ENCODE results near the gene PYCR2.
"Not testable (repeated sequence)": the region's sequence is repeated elsewhere in the genome, so short reads cannot be mapped to it uniquely, and the experiment has no call there.

PYCR2 gene

DNA sequence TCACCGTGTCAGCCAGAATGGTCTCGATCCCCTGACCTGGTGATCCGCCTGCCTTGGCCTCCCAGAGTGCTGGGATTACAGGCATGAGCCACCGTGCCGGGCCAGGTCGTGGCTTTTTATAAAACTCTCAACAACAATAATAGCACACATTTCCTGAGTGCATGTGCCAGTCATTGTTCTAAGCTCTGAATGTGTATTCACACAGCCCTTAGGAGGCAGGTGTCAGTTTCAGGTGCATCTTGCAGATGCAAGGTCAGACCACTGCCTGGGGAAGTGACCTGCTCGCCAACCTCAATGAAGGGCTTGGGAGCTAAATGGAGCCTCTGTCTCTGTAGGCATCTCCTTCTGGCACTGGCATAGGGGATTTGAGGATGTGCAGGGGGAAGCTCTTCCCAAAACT, 18.5 kb upstream of the PYCR2 start:
- TF ChIP-seq, protein P1, sequence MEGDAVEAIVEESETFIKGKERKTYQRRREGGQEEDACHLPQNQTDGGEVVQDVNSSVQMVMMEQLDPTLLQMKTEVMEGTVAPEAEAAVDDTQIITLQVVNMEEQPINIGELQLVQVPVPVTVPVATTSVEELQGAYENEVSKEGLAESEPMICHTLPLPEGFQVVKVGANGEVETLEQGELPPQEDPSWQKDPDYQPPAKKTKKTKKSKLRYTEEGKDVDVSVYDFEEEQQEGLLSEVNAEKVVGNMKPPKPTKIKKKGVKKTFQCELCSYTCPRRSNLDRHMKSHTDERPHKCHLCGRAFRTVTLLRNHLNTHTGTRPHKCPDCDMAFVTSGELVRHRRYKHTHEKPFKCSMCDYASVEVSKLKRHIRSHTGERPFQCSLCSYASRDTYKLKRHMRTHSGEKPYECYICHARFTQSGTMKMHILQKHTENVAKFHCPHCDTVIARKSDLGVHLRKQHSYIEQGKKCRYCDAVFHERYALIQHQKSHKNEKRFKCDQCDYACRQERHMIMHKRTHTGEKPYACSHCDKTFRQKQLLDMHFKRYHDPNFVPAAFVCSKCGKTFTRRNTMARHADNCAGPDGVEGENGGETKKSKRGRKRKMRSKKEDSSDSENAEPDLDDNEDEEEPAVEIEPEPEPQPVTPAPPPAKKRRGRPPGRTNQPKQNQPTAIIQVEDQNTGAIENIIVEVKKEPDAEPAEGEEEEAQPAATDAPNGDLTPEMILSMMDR (IDR thresholded peaks at IDR 0.05; ENCODE audit: extremely low read depth, insufficient read depth, missing control alignments): no peak
- no peak for DNase-seq (ENCODE audit: low spot score)
- in situ Hi-C loops (cut with MboI; ENCODE audit: low pct_unique_long_range_greater_than_20kb, low sequenced_read_pairs, unreplicated experiment): no loop called here

DNA sequence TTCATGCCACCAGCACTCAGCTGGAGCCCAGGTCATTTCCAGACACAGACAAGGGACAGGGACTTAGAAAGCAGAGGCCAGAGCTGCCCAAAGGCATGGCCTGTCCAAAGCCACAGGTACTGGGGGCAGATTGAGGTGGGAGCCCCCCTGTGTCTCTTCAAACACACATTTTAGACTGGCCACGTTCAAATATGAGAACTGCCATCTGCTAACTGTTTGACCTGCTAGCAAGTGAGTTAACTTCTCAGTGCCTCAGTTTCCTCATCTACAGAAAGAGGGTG, 17.8 kb upstream of the PYCR2 start:
- TF ChIP-seq, protein P1 (IDR thresholded peaks at IDR 0.05; ENCODE audit: extremely low read depth, insufficient read depth, missing control alignments): no peak
- DNase-seq (ENCODE audit: low spot score): no peak
- in situ Hi-C loops (cut with MboI; ENCODE audit: low pct_unique_long_range_greater_than_20kb, low sequenced_read_pairs, unreplicated experiment): no loop called here

DNA sequence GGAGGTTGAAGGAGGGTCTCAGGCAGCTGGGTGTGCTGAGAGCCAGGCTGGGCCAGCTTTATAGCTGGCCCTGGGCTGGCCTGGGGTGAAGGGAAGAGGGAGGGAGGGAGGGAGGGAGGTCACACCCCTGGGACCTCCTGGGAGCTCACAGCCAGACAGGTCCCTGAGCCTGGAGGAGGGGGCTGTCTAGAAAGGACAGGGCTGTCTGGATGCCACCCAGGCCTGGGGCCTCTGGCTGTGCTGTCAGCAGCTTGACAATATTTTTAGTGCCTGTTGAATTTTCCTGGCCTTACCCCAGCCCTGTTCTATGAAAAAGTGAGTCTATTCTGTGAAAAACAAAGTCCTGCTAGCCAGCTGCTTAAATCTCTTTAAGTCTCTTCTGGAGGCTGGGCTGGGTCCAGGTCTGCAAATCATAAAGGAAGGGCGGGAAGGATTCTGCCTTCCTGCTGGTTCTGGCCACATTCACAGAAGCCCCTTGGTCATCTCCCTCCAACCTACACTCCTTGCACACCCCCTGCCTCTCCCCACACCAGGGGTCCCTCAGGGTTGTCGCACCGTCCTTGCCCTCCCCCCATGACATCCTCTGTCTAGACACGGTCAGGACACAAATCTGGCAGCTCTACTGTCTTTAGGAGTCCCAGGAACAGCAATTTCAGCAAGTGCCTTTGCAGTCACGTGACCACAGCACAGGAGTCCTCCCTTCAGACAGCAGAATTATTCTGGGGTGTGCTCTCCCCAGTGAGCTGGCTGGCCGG, 17.3 kb upstream of the PYCR2 start, which contains the start of gene LEFTY2:
TSS of gene LEFTY2 (minus strand) at position 34 of the 755 bp plus-strand sequence. CDS start 80 bp downstream, outside the sequence.
- DNase-seq (ENCODE audit: low spot score): no peak
- in situ Hi-C loops (cut with MboI; ENCODE audit: low pct_unique_long_range_greater_than_20kb, low sequenced_read_pairs, unreplicated experiment): no loop called here
- TF ChIP-seq, protein P1 (IDR thresholded peaks at IDR 0.05; ENCODE audit: extremely low read depth, insufficient read depth, missing control alignments): no peak

DNA sequence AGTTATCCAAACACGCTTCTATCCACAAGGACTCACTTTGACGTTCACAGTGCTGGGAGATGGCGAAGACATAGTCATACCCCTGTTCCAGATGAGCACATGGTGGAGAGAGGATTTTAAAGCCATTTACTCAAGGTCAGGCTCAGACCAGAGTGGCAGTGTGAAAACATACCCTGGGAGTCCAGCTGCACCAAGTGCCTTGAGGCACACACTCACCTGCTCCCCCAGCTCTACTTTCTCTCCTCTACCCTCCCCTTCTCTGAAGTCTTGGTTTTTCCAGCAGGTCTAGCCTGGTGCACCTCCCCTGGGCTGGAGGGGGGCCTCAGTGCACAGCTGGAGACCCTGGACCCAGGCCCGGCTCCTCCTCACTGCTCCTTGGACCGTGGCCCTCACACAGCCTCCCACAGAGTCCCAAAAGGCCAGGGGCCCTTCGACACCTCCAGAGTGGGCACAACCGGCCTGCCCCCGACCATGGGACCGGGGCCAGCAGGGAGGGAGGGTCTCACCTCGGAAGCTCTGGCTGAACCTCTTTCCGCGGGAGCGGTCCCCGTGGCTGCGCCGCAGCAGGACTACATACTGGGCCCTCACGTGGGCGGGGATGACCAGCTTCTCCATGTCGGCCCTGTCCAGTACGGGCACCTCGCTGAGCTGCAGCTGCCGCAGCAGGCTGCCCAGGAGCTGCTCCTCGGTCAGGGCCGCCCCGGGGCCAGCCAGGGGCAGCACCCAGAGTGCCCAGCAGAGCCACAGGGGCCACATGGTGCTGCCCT, 16.5 kb upstream of the PYCR2 start:
- DNase-seq (ENCODE audit: low spot score): no peak
- TF ChIP-seq, protein P1 (IDR thresholded peaks at IDR 0.05; ENCODE audit: extremely low read depth, insufficient read depth, missing control alignments): no peak
- in situ Hi-C loops (cut with MboI; ENCODE audit: low pct_unique_long_range_greater_than_20kb, low sequenced_read_pairs, unreplicated experiment): no loop called here

DNA sequence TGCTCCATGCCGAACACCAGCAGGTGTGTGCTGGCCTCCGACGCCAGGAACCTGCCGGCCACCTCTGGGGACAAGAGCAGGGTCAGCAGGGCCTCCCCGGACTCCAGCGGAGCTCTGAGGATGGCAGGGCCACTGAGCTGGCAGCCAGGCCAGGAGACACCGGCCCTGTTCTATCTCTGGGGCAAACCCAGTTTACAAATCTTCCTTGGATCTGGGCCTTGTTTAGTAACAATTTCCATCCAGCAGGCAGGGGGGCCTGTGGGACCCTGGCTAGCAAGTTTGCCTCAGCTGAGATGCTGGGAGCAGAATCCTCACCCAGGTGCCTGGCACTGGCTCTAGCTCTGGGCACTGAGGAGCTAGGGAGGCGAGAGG, 15.9 kb upstream of the PYCR2 start:
- in situ Hi-C loops (cut with MboI; ENCODE audit: low pct_unique_long_range_greater_than_20kb, low sequenced_read_pairs, unreplicated experiment); DNase-seq (ENCODE audit: low spot score): not testable (repeated sequence)

DNA sequence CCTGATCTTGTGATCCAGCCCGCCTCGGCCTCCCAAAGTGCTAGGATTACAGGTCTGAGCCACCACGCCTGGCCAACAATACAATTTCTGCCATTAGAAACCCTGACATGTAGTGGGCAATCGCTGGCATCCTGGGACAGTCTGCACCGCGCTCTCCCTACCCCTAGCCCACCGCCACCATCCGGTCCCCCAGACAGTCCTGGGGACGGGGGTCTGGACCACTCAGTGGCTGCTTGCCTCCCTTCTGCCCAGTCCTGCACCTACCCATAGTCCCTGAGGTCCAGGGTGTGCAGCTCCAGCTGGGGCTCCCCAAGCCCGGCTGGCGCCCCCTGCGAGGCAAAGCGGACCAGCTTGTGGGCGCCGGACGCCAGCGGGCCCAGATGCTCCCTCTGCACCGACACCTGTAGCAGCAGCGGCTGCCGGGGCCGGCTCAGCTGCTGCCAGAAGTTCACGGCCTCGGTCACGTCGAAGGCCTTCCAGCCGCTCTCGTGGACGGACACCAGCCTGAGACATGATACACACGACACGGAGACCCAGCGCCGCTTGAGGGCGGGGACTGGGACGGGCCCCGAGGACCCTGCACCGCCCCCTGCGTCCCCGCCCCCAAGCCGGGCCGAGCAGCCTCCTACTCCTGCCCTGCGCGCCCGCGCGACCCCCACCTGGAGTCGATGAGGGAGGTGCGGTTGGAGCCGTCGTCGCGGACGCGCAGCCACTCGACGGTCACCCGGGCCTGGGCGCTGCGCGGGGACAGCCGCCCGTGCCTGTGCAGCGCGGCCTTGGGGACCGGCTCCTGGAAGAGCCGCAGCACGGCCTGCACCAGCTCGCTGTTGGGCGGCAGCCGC, 15.3 kb upstream of the PYCR2 start:
- in situ Hi-C loops (cut with MboI; ENCODE audit: low pct_unique_long_range_greater_than_20kb, low sequenced_read_pairs, unreplicated experiment); DNase-seq (ENCODE audit: low spot score): not testable (repeated sequence)

DNA sequence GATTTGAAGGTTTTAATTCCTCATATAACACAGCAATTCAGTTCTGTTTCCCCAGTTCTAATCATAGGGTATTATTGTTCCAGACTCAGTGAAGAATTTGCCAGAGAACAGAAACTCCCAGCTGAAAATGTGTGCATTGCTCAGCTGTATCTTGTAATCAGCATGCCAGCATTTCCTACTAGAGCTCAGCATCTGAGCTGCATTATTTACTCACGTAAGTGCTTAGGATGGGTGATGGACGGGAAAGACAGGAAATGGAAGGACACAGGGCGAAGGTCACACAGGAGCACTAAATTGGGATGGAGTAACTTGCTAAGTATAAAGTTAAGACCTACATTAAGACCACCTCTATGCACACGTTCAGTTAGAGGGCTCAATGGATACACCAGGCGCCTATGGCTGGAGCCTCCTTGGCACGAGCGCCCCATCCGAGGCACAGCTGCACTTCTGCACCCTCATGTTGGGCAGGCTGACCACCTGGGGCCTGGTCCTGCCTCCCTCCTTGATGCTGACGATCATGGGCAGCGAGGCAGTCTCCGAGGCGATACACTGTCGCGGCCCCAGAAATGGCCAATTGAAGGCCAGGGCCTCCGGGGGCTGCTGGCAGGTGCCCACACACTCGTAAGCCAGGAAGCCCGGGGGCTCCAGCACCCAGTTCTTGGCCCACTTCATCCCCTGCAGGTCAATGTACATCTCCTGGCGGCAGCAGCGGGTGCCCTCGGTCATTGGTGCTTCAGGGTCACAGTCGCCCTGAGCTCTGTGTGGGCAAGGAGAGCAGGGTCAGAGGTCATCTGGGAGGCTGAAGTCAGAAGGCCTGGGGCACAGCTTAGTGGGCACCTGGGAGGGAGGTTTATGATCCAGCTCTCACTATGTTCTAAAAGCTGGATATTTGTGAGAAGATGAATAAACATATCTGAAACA, 13.3 kb upstream of the PYCR2 start:
- no peak for DNase-seq (ENCODE audit: low spot score)
- TF ChIP-seq, protein P1 (IDR thresholded peaks at IDR 0.05; ENCODE audit: extremely low read depth, insufficient read depth, missing control alignments): no peak
- in situ Hi-C loops (cut with MboI; ENCODE audit: low pct_unique_long_range_greater_than_20kb, low sequenced_read_pairs, unreplicated experiment): no loop called here

Data from GM13977 (cell line).